Caco-2 (cell line): ENCODE data around the gene RBM4. TPM values are rescaled to one million over a fixed set of nuclear protein-coding genes. Genes with fewer than 3 reads are reported as not detected.

ENCODE experiments used
- BruUV-seq: library from RNA; stranded (reverse); fragments of 400-500 nt; replicated peaks from 2 replicates; lab custom pipeline; 2021; lab: Mats Ljungman, UMichigan
- CTCF ChIA-PET: fragments of 300-600 bp; sonication (Branson Sonifier 250); formaldehyde crosslinking; loops from one replicate; lab custom pipeline; 2022; ENCODE audit warnings: antibody characterized with exemption; lab: Charles Lee
- POLR2A ChIA-PET: fragments of 300-600 bp; sonication (Branson Sonifier 250); formaldehyde crosslinking; loops from one replicate; lab custom pipeline; 2022; ENCODE audit warnings: antibody characterized with exemption; lab: Charles Lee
- DNase-seq, 2 experiments: peaks; one replicate each; pipeline versions ENCODE4 v3.0.0 to v3.0.0-alpha.2; 2020 to 2022
- H3K27me3 ChIP-seq: replicated peaks from 2 replicates; pipeline ENCODE4 v1.6.0; 2011; ENCODE audit warnings: low read length; ENCODE audit not compliant: control insufficient read depth, insufficient read depth
- H3K36me3 ChIP-seq: 2 replicates; pipeline ENCODE4 v1.5.1; 2011; ENCODE audit warnings: low read length; ENCODE audit not compliant: control insufficient read depth, insufficient read depth
- H3K4me1 ChIP-seq: fragments of 250-450 bp; sonication (Bioruptor Pico); 2 replicates; pipeline ENCODE4 v1.5.1; 2020; ENCODE audit warnings: mild to moderate bottlenecking
- H3K4me3 ChIP-seq: 2 replicates; pipeline ENCODE4 v1.5.1; 2011; ENCODE audit warnings: low read depth, mild to moderate bottlenecking, control low read depth, low read length
- H3K9me3 ChIP-seq: fragments of 250-450 bp; sonication (Bioruptor Pico); 2 replicates; pipeline ENCODE4 v1.5.1; 2020; ENCODE audit warnings: mild to moderate bottlenecking, moderate library complexity
- H3K27ac Mint-ChIP-seq: one replicate; pipeline ENCODE4 v1.8.0; 2022; ENCODE audit warnings: mixed read lengths; ENCODE audit not compliant: unreplicated experiment
- H3K27me3 Mint-ChIP-seq: one replicate; pipeline ENCODE4 v1.8.0; 2022; ENCODE audit warnings: mixed read lengths; ENCODE audit not compliant: insufficient read depth, unreplicated experiment
- H3K36me3 Mint-ChIP-seq: one replicate; pipeline ENCODE4 v1.8.0; 2022; ENCODE audit warnings: mild to moderate bottlenecking, mixed read lengths; ENCODE audit not compliant: insufficient read depth, unreplicated experiment
- H3K4me1 Mint-ChIP-seq: one replicate; pipeline ENCODE4 v1.8.0; 2022; ENCODE audit warnings: low read depth, mixed read lengths; ENCODE audit not compliant: unreplicated experiment
- H3K4me3 Mint-ChIP-seq: one replicate; pipeline ENCODE4 v1.8.0; 2022; ENCODE audit warnings: mild to moderate bottlenecking, moderate library complexity, mixed read lengths; ENCODE audit not compliant: unreplicated experiment
- H3K9me3 Mint-ChIP-seq: one replicate; pipeline ENCODE4 v1.8.0; 2022; ENCODE audit warnings: mixed read lengths; ENCODE audit not compliant: unreplicated experiment
- intact Hi-C: fragments of 100-400 bp; cut with micrococcal nuclease; formaldehyde crosslinking; loops from one replicate; pipeline ENCODE4 v1.10.0; 2022; ENCODE audit not compliant: unreplicated experiment
- total RNA-seq: library from RNA; stranded (reverse); gene quantifications from 2 replicates; pipeline ENCODE4 v1.2.3, GENCODE V29; 2022
- TF ChIP-seq, protein P1 (sequence below), 2 experiments: fragments of 200-600 bp in 1 of 2; IDR thresholded peaks; 1 replicate in 1 of 2; 2 replicates in 1 of 2; pipeline versions ENCODE4 v1.5.1 to v1.8.0; 2011 to 2022; ENCODE audit warnings: antibody characterized with exemption in 1 of 2, control low read depth in 1 of 2, inconsistent platforms in 1 of 2, low read depth in 1 of 2, low read length in 1 of 2, mild to moderate bottlenecking in 1 of 2, moderate library complexity in 1 of 2; ENCODE audit not compliant: insufficient read depth in 1 of 2, severe bottlenecking in 1 of 2, unreplicated experiment in 1 of 2

RBM4 gene
- total RNA-seq, 1 experiment from 2014 or later = 257 TPM

DNA sequence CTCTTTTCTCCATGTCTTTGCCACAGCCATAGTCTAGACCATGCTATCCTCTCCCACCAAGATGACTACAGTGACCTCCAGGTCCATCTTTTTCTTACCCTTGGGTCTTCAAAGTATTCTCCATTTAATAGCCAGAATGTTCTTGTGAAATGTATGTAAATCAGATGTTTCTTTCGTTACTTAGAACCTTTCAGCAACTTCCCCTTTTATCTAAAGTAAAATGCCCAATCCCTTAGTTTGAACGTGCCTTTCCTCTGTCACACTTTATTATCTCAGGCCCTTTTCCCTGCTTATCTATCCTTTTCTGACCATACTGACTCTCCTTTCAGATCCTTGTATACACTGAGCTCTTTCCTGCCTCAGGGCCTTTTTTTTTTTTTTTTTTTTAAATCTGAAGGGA is 21.3 kb downstream of the RBM4 start:
- H3K27ac Mint-ChIP-seq = peak overlapping the region; percentile 1

DNA sequence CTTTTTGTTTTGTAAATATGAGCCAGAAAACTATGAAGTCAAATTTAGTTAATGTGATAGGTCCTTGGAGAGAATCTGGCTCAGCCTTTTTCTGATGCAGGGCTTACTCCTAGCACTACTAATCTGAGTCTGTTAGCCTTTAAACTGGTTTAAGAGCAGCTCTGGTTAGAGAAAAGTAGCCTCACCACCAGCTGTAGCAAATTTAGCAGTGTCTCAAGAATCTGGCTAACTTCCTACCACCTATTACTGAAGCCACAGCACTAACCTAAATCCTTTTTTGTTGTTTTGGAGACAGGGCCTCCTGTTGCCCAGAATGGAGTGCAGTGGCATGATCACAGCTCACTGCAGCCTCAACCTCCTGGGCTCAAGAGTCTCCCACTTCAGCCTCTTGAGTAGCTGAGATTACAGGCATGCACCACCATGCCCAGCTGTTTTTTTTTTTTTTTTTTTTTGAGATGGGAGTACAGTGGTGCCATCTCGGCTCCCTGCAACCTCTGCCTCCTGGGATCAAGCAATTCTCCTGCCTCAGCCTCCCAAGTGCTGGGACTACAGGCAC is 25.3 kb downstream of the RBM4 start:
- Histone ChIP-seq H3K4me3 (no peak overlapping the region), H3K9me3 (no peaks in the 10 kb centered on the region), H3K36me3 (peaks cover 2% of the 10 kb centered on the region), H3K4me1 (peaks cover 12% of the 10 kb centered on the region), H3K27me3 (no peaks in the 10 kb centered on the region)
- no peaks in the 10 kb centered on the region for H3K27me3 Mint-ChIP-seq
- H3K9me3 Mint-ChIP-seq = no peaks in the 10 kb centered on the region
- intact Hi-C loops = no loop called here
- DNase-seq = no peak
- ChIA-PET POLR2A (no interaction called here), CTCF (interaction anchor here (0.7 kb wide), 1 partner anchor 70 kb away, joined by 7 read pairs; no protein-coding TSS in a partner anchor)
- H3K4me1 Mint-ChIP-seq = peaks cover 19% of the 10 kb centered on the region
- no TSS peak for BruUV-seq
- no peak overlapping the region for H3K4me3 Mint-ChIP-seq
- H3K27ac Mint-ChIP-seq = no peak overlapping the region
- TF ChIP-seq, protein P1, sequence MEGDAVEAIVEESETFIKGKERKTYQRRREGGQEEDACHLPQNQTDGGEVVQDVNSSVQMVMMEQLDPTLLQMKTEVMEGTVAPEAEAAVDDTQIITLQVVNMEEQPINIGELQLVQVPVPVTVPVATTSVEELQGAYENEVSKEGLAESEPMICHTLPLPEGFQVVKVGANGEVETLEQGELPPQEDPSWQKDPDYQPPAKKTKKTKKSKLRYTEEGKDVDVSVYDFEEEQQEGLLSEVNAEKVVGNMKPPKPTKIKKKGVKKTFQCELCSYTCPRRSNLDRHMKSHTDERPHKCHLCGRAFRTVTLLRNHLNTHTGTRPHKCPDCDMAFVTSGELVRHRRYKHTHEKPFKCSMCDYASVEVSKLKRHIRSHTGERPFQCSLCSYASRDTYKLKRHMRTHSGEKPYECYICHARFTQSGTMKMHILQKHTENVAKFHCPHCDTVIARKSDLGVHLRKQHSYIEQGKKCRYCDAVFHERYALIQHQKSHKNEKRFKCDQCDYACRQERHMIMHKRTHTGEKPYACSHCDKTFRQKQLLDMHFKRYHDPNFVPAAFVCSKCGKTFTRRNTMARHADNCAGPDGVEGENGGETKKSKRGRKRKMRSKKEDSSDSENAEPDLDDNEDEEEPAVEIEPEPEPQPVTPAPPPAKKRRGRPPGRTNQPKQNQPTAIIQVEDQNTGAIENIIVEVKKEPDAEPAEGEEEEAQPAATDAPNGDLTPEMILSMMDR (IDR thresholded peaks at IDR 0.05; ENCODE audit: insufficient read depth in 1 of 2, low read depth in 1 of 2, low read length in 1 of 2, severe bottlenecking in 1 of 2, unreplicated experiment in 1 of 2) = no peak
- H3K36me3 Mint-ChIP-seq = peaks cover 97% of the 10 kb centered on the region

More for the DNA sequence above, 21.3 kb downstream of the RBM4 start:
- Mint-ChIP-seq H3K4me1 (peaks cover 12% of the 10 kb centered on the region), H3K4me3 (peak overlapping the region; percentile 1), H3K36me3 (peaks cover 98% of the 10 kb centered on the region), H3K9me3 (no peaks in the 10 kb centered on the region), H3K27me3 (no peaks in the 10 kb centered on the region)
- Histone ChIP-seq H3K9me3 (no peaks in the 10 kb centered on the region), H3K36me3 (peaks cover 3% of the 10 kb centered on the region), H3K27me3 (no peaks in the 10 kb centered on the region), H3K4me1 (peaks cover 8% of the 10 kb centered on the region), H3K4me3 (no peak overlapping the region)
- no peak for DNase-seq
- CTCF ChIA-PET = interaction anchor here (0.6 to 1.4 kb wide), 4 partner anchors 19 to 1087 kb away, joined by 3 to 6 read pairs (median 4); partner anchors contain the start of gene RBM4B
- intact Hi-C loops = no loop called here
- BruUV-seq = no TSS peak
- TF ChIP-seq, protein P1 (IDR thresholded peaks at IDR 0.05; ENCODE audit: insufficient read depth in 1 of 2, low read depth in 1 of 2, low read length in 1 of 2, severe bottlenecking in 1 of 2, unreplicated experiment in 1 of 2) = no peak
- POLR2A ChIA-PET = interaction anchor here (0.6 to 1.8 kb wide), 12 partner anchors 8 to 396 kb away, joined by 3 to 24 read pairs (median 6); partner anchors contain the start of genes BBS1, DPP3, RBM14 and RBM4

DNA sequence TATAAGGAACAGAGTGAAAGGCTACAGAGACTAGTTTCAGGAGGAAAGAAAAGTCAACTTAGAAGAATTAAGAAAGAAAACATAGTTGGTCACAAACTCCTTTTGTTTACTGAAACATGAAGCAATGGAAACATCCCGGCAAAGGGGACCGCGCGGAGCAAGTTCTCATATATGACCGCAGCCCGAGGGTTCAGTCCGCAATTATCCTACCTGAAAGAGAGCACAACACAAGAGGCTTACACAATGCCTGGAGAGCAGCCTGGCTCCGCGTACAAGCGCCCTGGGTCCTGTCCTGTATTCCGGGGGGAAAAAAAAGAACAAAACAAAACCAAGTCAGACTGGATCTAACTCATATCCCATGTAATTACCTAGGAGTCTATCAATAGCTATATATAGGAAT is 26.9 kb downstream of the RBM4 start:
- TF ChIP-seq, protein P1 (IDR thresholded peaks at IDR 0.05; ENCODE audit: insufficient read depth in 1 of 2, low read depth in 1 of 2, low read length in 1 of 2, severe bottlenecking in 1 of 2, unreplicated experiment in 1 of 2) = no peak
- Histone ChIP-seq H3K36me3 (peaks cover 4% of the 10 kb centered on the region; the same call in 1 of the 2 replicates), H3K9me3 (no peaks in the 10 kb centered on the region), H3K27me3 (no peaks in the 10 kb centered on the region), H3K4me1 (0 out of 2 replicates have a peak, but pooled peaks cover 4% of the 10 kb centered on the region), H3K4me3 (no peak overlapping the region)
- H3K27me3 Mint-ChIP-seq = no peaks in the 10 kb centered on the region
- peaks cover 8% of the 10 kb centered on the region for H3K4me1 Mint-ChIP-seq
- DNase-seq = no peak
- H3K36me3 Mint-ChIP-seq = peaks cover 99% of the 10 kb centered on the region
- intact Hi-C loops = no loop called here
- POLR2A ChIA-PET = no interaction called here
- no TSS peak for BruUV-seq
- H3K9me3 Mint-ChIP-seq = no peaks in the 10 kb centered on the region
- CTCF ChIA-PET = no interaction called here
- H3K4me3 Mint-ChIP-seq = no peak overlapping the region
- H3K27ac Mint-ChIP-seq = peak overlapping the region; percentile 1
